Stimulated activated memory B cell treated with anti-CD40 and anti-IgM and Interleukin-4, amounts not matched to agents 10 μg/mL and 1 μg/mL and 100 μg/mL, for 72 hours (primary cell): Measurements from ENCODE around the gene GNG13.
"Not testable (repeated sequence)": the region's sequence is repeated elsewhere in the genome, so short reads cannot be mapped to it uniquely, and the experiment has no call there.

Experiments used
- ATAC-seq: fragments of 150-1000 bp; cut with Tn5 transposase; 2 replicates; pipeline ENCODE4 v1.10.0; 2021
- H3K27ac Mint-ChIP-seq: one replicate; pipeline ENCODE4 v1.8.0; 2022; ENCODE audit warnings: mild to moderate bottlenecking, mixed read lengths
- H3K27me3 Mint-ChIP-seq: one replicate; pipeline ENCODE4 v1.8.0; 2022; ENCODE audit warnings: mixed read lengths
- H3K36me3 Mint-ChIP-seq: one replicate; pipeline ENCODE4 v1.8.0; 2022; ENCODE audit warnings: mixed read lengths
- H3K4me1 Mint-ChIP-seq: one replicate; pipeline ENCODE4 v1.8.0; 2022; ENCODE audit warnings: mixed read lengths
- H3K4me3 Mint-ChIP-seq: one replicate; pipeline ENCODE4 v1.8.0; 2022; ENCODE audit warnings: mild to moderate bottlenecking, moderate library complexity, mixed read lengths
- H3K9me3 Mint-ChIP-seq: one replicate; pipeline ENCODE4 v1.8.0; 2022; ENCODE audit warnings: mixed read lengths

GNG13 gene

GRCh38 chr16:783404-784161 lies 17.0 kb downstream of the GNG13 start:
- Mint-ChIP-seq H3K9me3 (no peaks in the 10 kb centered on the region), H3K27ac (no peak overlapping the region), H3K4me1 (peaks cover 23% of the 10 kb centered on the region), H3K4me3 (no peak overlapping the region), H3K27me3 (peaks cover 37% of the 10 kb centered on the region), H3K36me3 (peaks cover 6% of the 10 kb centered on the region)
- no peak for ATAC-seq

GRCh38 chr16:782766-783403 lies 17.6 kb downstream of the GNG13 start:
- H3K27me3 Mint-ChIP-seq = peaks cover 37% of the 10 kb centered on the region
- no peaks in the 10 kb centered on the region for H3K9me3 Mint-ChIP-seq
- ATAC-seq = peak; percentile 9
- H3K4me3 Mint-ChIP-seq = no peak overlapping the region
- peaks cover 6% of the 10 kb centered on the region for H3K36me3 Mint-ChIP-seq
- H3K27ac Mint-ChIP-seq = no peak overlapping the region
- H3K4me1 Mint-ChIP-seq = peaks cover 23% of the 10 kb centered on the region

- Mint-ChIP-seq H3K27ac (no peak overlapping the region), H3K36me3 (peaks cover 6% of the 10 kb centered on the region)
Measured at GRCh38 chr16:782258-782657, 18.3 kb downstream of the GNG13 start.

GRCh38 chr16:781346-782010 lies 19.1 kb downstream of the GNG13 start:
- H3K27ac Mint-ChIP-seq = no peak overlapping the region
- H3K4me3 Mint-ChIP-seq = no peak overlapping the region

More at GRCh38 chr16:782258-782657, 18.3 kb downstream of the GNG13 start:
- Mint-ChIP-seq H3K27me3 (peaks cover 37% of the 10 kb centered on the region), H3K4me3 (no peak overlapping the region), H3K9me3 (no peaks in the 10 kb centered on the region), H3K4me1 (peaks cover 17% of the 10 kb centered on the region)
- no peak for ATAC-seq

GRCh38 chr16:780296-780695 lies 20.2 kb downstream of the GNG13 start:
- Mint-ChIP-seq H3K4me3 (no peak overlapping the region), H3K9me3 (no peaks in the 10 kb centered on the region), H3K36me3 (peaks cover 6% of the 10 kb centered on the region), H3K27me3 (peaks cover 37% of the 10 kb centered on the region), H3K27ac (no peak overlapping the region), H3K4me1 (peaks cover 6% of the 10 kb centered on the region)
- no peak for ATAC-seq

More at GRCh38 chr16:781346-782010, 19.1 kb downstream of the GNG13 start:
- no peak for ATAC-seq
- Mint-ChIP-seq H3K27me3 (peaks cover 37% of the 10 kb centered on the region), H3K36me3 (peaks cover 6% of the 10 kb centered on the region), H3K4me1 (peaks cover 9% of the 10 kb centered on the region), H3K9me3 (no peaks in the 10 kb centered on the region)

GRCh38 chr16:779561-779960 lies 21.0 kb downstream of the GNG13 start:
- Mint-ChIP-seq H3K4me3 (no peak overlapping the region), H3K36me3 (no peaks in the 10 kb centered on the region), H3K4me1 (peaks cover 6% of the 10 kb centered on the region), H3K27me3 (peaks cover 37% of the 10 kb centered on the region), H3K9me3 (no peaks in the 10 kb centered on the region), H3K27ac (no peak overlapping the region)
- no peak for ATAC-seq

GRCh38 chr16:778909-779527 lies 21.5 kb downstream of the GNG13 start:
- no peak overlapping the region for H3K4me3 Mint-ChIP-seq

GRCh38 chr16:778447-778846 lies 22.1 kb downstream of the GNG13 start:
- no peak overlapping the region for H3K27ac Mint-ChIP-seq
- H3K27me3 Mint-ChIP-seq = peaks cover 33% of the 10 kb centered on the region
- H3K36me3 Mint-ChIP-seq = no peaks in the 10 kb centered on the region
- no peak overlapping the region for H3K4me3 Mint-ChIP-seq
- peaks cover 6% of the 10 kb centered on the region for H3K4me1 Mint-ChIP-seq
- H3K9me3 Mint-ChIP-seq = no peaks in the 10 kb centered on the region
- ATAC-seq = no peak

More at GRCh38 chr16:778909-779527, 21.5 kb downstream of the GNG13 start:
- Mint-ChIP-seq H3K36me3 (no peaks in the 10 kb centered on the region), H3K9me3 (no peaks in the 10 kb centered on the region), H3K4me1 (peaks cover 6% of the 10 kb centered on the region), H3K27me3 (peaks cover 37% of the 10 kb centered on the region), H3K27ac (no peak overlapping the region)
- ATAC-seq = no peak

GRCh38 chr16:777826-778225 lies 22.7 kb downstream of the GNG13 start:
- no peak for ATAC-seq
- peaks cover 27% of the 10 kb centered on the region for H3K27me3 Mint-ChIP-seq
- H3K4me1 Mint-ChIP-seq = no peaks in the 10 kb centered on the region
- H3K36me3 Mint-ChIP-seq = no peaks in the 10 kb centered on the region
- H3K4me3 Mint-ChIP-seq = no peak overlapping the region
- no peak overlapping the region for H3K27ac Mint-ChIP-seq
- no peaks in the 10 kb centered on the region for H3K9me3 Mint-ChIP-seq

- no peak overlapping the region for H3K27ac Mint-ChIP-seq
- no peak overlapping the region for H3K4me3 Mint-ChIP-seq
- no peak for ATAC-seq
- H3K9me3 Mint-ChIP-seq = no peaks in the 10 kb centered on the region
- H3K36me3 Mint-ChIP-seq = no peaks in the 10 kb centered on the region
- H3K27me3 Mint-ChIP-seq = peaks cover 18% of the 10 kb centered on the region
- H3K4me1 Mint-ChIP-seq = no peaks in the 10 kb centered on the region
Measured at GRCh38 chr16:776824-777223, 23.7 kb downstream of the GNG13 start.

- not testable (repeated sequence) for H3K36me3 Mint-ChIP-seq, H3K4me3 Mint-ChIP-seq
Measured at GRCh38 chr16:776298-776697, 24.2 kb downstream of the GNG13 start.

GRCh38 chr16:775236-775796 lies 25.2 kb downstream of the GNG13 start:
- ATAC-seq = no peak
- Mint-ChIP-seq H3K4me3 (no peak overlapping the region), H3K4me1 (no peaks in the 10 kb centered on the region), H3K36me3 (no peaks in the 10 kb centered on the region), H3K9me3 (no peaks in the 10 kb centered on the region), H3K27me3 (peaks cover 5% of the 10 kb centered on the region), H3K27ac (no peak overlapping the region)

More at GRCh38 chr16:776298-776697, 24.2 kb downstream of the GNG13 start:
- peaks cover 14% of the 10 kb centered on the region for H3K27me3 Mint-ChIP-seq
- ATAC-seq, H3K4me1 Mint-ChIP-seq, H3K27ac Mint-ChIP-seq, H3K9me3 Mint-ChIP-seq: not testable (repeated sequence)

GRCh38 chr16:774086-775001 lies 26.2 kb downstream of the GNG13 start:
- no peaks in the 10 kb centered on the region for H3K4me1 Mint-ChIP-seq
- H3K36me3 Mint-ChIP-seq = no peaks in the 10 kb centered on the region
- H3K9me3 Mint-ChIP-seq = no peaks in the 10 kb centered on the region
- H3K27me3 Mint-ChIP-seq = no peaks in the 10 kb centered on the region
- H3K4me3 Mint-ChIP-seq = no peak overlapping the region
- no peak for ATAC-seq
- no peak overlapping the region for H3K27ac Mint-ChIP-seq

- Mint-ChIP-seq H3K27me3 (no peaks in the 10 kb centered on the region), H3K27ac (no peak overlapping the region), H3K4me1 (no peaks in the 10 kb centered on the region), H3K4me3 (no peak overlapping the region), H3K9me3 (no peaks in the 10 kb centered on the region), H3K36me3 (no peaks in the 10 kb centered on the region)
- no peak for ATAC-seq
Measured at GRCh38 chr16:772959-773358, 27.6 kb downstream of the GNG13 start.
